Measurements from ENCODE around the gene NT5M.

The NT5M gene

DNA sequence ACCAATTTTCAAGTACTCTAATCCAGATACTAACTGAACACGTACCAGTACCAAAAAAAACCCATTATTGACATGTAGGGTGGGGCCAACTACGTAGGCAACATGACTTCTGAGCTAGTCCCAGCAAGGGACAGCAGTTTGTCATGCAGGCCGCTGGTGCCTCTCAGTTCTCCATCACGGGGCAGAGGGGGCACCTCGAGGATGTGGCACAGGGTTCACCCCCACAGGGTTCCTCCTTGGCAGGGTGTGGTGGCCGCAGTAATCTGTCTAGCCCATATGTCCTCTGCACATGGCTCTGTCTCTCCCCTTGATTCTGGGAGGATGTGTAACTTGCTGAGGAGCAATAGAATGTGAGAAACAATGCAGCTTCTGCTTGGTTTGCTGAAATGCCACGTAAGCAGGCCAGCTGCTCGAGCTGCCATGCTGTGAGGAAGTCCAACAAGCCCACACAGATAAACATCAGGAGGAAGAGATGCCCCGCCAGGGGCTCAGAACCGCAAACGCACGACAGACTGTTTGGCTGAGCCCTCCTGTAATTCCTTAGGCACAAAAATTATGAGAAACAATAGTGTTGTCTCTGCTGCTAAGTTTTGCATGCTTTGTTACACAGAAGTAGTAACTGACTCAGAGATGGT, 62.4 kb downstream of the NT5M start:
- H3K4me3 ChIP-seq (ENCODE audit: low read depth, low read length): no peak overlapping the region
- no peak overlapping the region for H3K27ac ChIP-seq
- no peak for DNase-seq
- H3K36me3 ChIP-seq (replicated peaks): no peaks in the 10 kb centered on the region
- TF ChIP-seq, protein P1, sequence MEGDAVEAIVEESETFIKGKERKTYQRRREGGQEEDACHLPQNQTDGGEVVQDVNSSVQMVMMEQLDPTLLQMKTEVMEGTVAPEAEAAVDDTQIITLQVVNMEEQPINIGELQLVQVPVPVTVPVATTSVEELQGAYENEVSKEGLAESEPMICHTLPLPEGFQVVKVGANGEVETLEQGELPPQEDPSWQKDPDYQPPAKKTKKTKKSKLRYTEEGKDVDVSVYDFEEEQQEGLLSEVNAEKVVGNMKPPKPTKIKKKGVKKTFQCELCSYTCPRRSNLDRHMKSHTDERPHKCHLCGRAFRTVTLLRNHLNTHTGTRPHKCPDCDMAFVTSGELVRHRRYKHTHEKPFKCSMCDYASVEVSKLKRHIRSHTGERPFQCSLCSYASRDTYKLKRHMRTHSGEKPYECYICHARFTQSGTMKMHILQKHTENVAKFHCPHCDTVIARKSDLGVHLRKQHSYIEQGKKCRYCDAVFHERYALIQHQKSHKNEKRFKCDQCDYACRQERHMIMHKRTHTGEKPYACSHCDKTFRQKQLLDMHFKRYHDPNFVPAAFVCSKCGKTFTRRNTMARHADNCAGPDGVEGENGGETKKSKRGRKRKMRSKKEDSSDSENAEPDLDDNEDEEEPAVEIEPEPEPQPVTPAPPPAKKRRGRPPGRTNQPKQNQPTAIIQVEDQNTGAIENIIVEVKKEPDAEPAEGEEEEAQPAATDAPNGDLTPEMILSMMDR (IDR thresholded peaks at IDR 0.05; ENCODE audit: low read depth, low read length, missing control alignments): no peak
- in situ Hi-C loops (cut with HindIII; ENCODE audit: low pct_ligation_motif_present, low sequenced_read_pairs): loop anchor here (25.0 kb wide), 1 partner anchor 247 kb away; no protein-coding TSS in a partner anchor
- peaks cover 6% of the 10 kb centered on the region for H3K27me3 ChIP-seq (replicated peaks)

DNA sequence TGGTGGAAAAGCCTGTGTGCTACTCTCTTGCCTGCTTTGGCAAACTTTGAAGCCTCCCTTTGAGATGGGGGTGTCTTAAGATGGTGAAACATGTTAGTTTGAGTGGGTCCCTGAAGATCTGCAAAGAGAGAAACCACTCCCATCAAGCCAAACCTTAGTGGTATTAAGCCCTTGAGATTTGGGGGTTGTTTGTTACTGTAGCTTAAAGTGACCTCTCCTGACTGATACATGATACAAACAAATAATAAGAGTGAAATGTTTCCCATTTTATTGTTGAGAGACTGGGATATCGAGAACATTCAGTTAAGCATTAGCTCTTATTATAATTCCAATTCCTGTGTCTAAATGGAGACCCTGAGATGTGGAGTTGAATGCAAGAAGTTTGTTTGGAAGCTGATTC, 63.1 kb downstream of the NT5M start:
- no peaks in the 10 kb centered on the region for H3K36me3 ChIP-seq (replicated peaks)
- peaks cover 6% of the 10 kb centered on the region for H3K27me3 ChIP-seq (replicated peaks)
- in situ Hi-C loops (cut with HindIII; ENCODE audit: low pct_ligation_motif_present, low sequenced_read_pairs): loop anchor here (25.0 kb wide), 1 partner anchor 246 kb away; no protein-coding TSS in a partner anchor
- DNase-seq: no peak
- no peak overlapping the region for H3K4me3 ChIP-seq (ENCODE audit: low read depth, low read length)
- TF ChIP-seq, protein P1 (IDR thresholded peaks at IDR 0.05; ENCODE audit: low read depth, low read length, missing control alignments): no peak
- H3K27ac ChIP-seq: no peak overlapping the region

DNA sequence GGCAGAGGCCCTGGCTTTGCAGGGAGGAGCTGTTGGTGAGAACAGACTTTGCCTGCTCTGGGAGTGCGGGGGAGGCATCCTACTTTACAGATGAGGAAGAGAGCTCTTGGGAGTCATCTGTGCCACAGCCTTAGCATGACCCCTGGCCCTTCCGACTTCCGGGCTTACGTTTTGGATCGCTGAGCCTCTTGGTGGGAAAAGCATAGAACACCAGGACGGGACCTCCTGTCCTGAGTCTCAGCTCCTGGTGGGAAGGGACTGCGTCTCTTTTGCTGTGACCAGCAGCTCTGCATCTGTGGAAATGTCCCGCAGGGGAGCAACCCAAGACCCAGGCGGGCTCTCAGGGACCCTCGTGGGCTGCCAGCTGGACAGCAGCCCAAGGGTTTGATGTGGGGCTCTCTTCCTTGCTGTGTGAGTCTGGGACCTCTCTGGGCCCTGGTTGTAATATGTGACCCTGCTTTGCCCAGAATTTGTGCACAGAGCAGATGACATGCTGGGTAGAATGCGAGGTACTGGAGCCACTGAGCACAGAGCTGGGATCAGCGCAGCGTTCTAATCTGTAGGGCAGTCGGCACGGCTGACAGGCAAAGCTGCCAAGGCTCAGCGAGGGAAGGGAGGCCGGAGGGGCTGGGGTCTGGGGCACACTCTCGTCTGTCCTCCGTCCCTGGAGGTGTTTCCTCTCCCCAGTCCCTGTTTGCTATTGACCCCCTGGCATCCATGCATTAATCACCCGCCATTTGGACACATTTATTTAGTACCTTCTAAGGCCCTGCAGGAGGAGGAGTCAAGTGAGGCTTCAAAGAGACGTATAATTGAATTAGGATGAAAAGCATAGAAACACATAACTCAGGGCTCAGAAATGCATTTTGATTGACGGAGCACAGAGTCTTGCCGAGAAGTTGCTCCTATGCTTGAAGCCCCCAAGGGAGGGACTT, 64.0 kb downstream of the NT5M start:
- Histone ChIP-seq H3K4me3 (ENCODE audit: low read depth, low read length) (no peak overlapping the region), H3K36me3 (replicated peaks) (no peaks in the 10 kb centered on the region), H3K27ac (no peak overlapping the region), H3K27me3 (replicated peaks) (peaks cover 6% of the 10 kb centered on the region)
- in situ Hi-C loops (cut with HindIII; ENCODE audit: low pct_ligation_motif_present, low sequenced_read_pairs): loop anchor here (25.0 kb wide), 1 partner anchor 245 kb away; no protein-coding TSS in a partner anchor
- TF ChIP-seq, protein P1 (IDR thresholded peaks at IDR 0.05; ENCODE audit: low read depth, low read length, missing control alignments): no peak
- DNase-seq: no peak

GRCh38 chr17:17367931-17368330, 64.8 kb downstream of the NT5M start:
- H3K27me3 ChIP-seq (replicated peaks): peaks cover 6% of the 10 kb centered on the region
- no peak overlapping the region for H3K27ac ChIP-seq
- no peak overlapping the region for H3K4me3 ChIP-seq (ENCODE audit: low read depth, low read length)
- no peak for DNase-seq
- in situ Hi-C loops (cut with HindIII; ENCODE audit: low pct_ligation_motif_present, low sequenced_read_pairs): loop anchor here (25.0 kb wide), 1 partner anchor 244 kb away; no protein-coding TSS in a partner anchor
- TF ChIP-seq, protein P1 (IDR thresholded peaks at IDR 0.05; ENCODE audit: low read depth, low read length, missing control alignments): no peak
- no peaks in the 10 kb centered on the region for H3K36me3 ChIP-seq (replicated peaks)

DNA sequence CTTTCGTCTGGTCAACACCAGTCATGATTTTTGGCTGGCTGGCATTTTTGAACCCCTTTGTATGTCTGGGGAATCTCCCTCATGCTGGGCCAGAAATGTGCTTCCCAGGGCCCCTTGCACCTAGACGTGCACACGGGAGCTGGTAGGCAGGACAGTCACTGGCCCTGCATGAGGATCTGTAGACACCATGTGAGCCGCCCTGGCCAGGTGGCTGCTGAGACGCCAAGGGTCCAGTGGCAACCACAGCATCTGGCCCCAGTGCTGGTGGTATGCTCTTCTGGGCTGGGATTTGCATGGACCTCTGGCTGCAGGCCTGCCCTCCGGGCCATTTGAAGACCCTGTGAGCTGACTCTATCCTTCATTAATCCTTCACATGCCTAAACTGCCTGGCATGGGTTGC, 67.5 kb downstream of the NT5M start:
- DNase-seq: no peak
- no peak overlapping the region for H3K4me3 ChIP-seq (ENCODE audit: low read depth, low read length)
- in situ Hi-C loops (cut with HindIII; ENCODE audit: low pct_ligation_motif_present, low sequenced_read_pairs): loop anchor here (25.0 kb wide), 1 partner anchor 242 kb away; no protein-coding TSS in a partner anchor
- H3K36me3 ChIP-seq (replicated peaks): no peaks in the 10 kb centered on the region
- H3K27me3 ChIP-seq (replicated peaks): peaks cover 6% of the 10 kb centered on the region
- TF ChIP-seq, protein P1 (IDR thresholded peaks at IDR 0.05; ENCODE audit: low read depth, low read length, missing control alignments): no peak
- no peak overlapping the region for H3K27ac ChIP-seq

All from brain microvascular endothelial cell (primary cell).